H1 (cell line): ENCODE results near the gene CEP170. TPM values are rescaled to one million over a fixed set of nuclear protein-coding genes. Genes with fewer than 3 reads are reported as not detected.

ENCODE experiments used
- CTCF ChIA-PET: fragments of 300-600 bp; sonication (Branson Sonifier 250); formaldehyde crosslinking; loops from one replicate; lab custom pipeline; 2021; ENCODE audit not compliant: partially characterized antibody; lab: Charles Lee
- POLR2A ChIA-PET: fragments of 300-600 bp; sonication (Branson Sonifier 250); formaldehyde crosslinking; loops from one replicate; lab custom pipeline; 2021; ENCODE audit warnings: inconsistent platforms; ENCODE audit not compliant: partially characterized antibody; lab: Charles Lee
- DNase-seq, 2 experiments: peaks; one replicate each; pipeline versions ENCODE4 v3.0.0 to v3.0.0-alpha.2; 2010 to 2022; ENCODE audit warnings: low spot score in 2 of 2, low read depth in 1 of 2, mixed read lengths in 1 of 2
- FAIRE-seq: peaks from 2 replicates; lab custom pipeline; 2011; peaks lifted over from hg19 to GRCh38; lab: Jason Lieb, UNC
- H2AFZ ChIP-seq: 2 replicates; pipeline ENCODE4 v1.8.1; 2012; ENCODE audit warnings: low read length, inconsistent platforms
- H2AK5ac ChIP-seq: 2 replicates; pipeline ENCODE4 v1.6.1; 2013; ENCODE audit warnings: low read depth, low read length
- H2BK120ac ChIP-seq: replicated peaks from 2 replicates; pipeline ENCODE3; 2013; ENCODE audit warnings: low read depth, low read length, inconsistent platforms
- H2BK12ac ChIP-seq: 2 replicates; pipeline ENCODE4 v1.6.1; 2013; ENCODE audit warnings: low read depth, low read length
- H2BK15ac ChIP-seq: 2 replicates; pipeline ENCODE4 v1.6.1; 2013; ENCODE audit warnings: low read length
- H2BK20ac ChIP-seq: 2 replicates; pipeline ENCODE4 v1.6.1; 2013; ENCODE audit warnings: low read length
- H2BK5ac ChIP-seq: 2 replicates; pipeline ENCODE4 v1.6.1; 2013; ENCODE audit warnings: low read depth, low read length
- H3K14ac ChIP-seq: 2 replicates; pipeline ENCODE4 v1.6.1; 2013; ENCODE audit warnings: inconsistent platforms; ENCODE audit not compliant: insufficient read length
- H3K18ac ChIP-seq: 2 replicates; pipeline ENCODE4 v1.6.1; 2013; ENCODE audit warnings: low read length; ENCODE audit errors: extremely low read depth
- H3K23ac ChIP-seq: 2 replicates; pipeline ENCODE4 v1.6.1; 2013; ENCODE audit warnings: inconsistent platforms; ENCODE audit not compliant: insufficient read length
- H3K23me2 ChIP-seq: 2 replicates; pipeline ENCODE4 v1.6.1; 2013; ENCODE audit warnings: low read depth, low read length
- H3K27ac ChIP-seq: 2 replicates; pipeline ENCODE4 v1.6.1; 2011; ENCODE audit warnings: low read depth, low read length, inconsistent platforms
- H3K27me3 ChIP-seq, 4 experiments: replicated peaks in 1 of 4; 1 replicate in 1 of 4; 2 replicates in 3 of 4; pipeline versions ENCODE4 v1.6.1 to v1.8.1; 2011 to 2013; ENCODE audit warnings: low read length in 3 of 4, mild to moderate bottlenecking in 3 of 4, inconsistent platforms in 2 of 4, mixed read lengths in 2 of 4, moderate library complexity in 1 of 4; ENCODE audit not compliant: control insufficient read depth in 3 of 4, insufficient read depth in 3 of 4; ENCODE audit errors: extremely low read depth in 1 of 4
- H3K36me3 ChIP-seq, 4 experiments: 2 replicates each; pipeline versions ENCODE4 v1.6.1 to v1.8.1; 2011 to 2013; ENCODE audit warnings: mild to moderate bottlenecking in 4 of 4, low read length in 3 of 4, moderate library complexity in 2 of 4, control low read depth in 1 of 4, inconsistent platforms in 1 of 4; ENCODE audit not compliant: insufficient read depth in 4 of 4, control insufficient read depth in 2 of 4
- H3K4ac ChIP-seq: replicated peaks from 2 replicates; pipeline ENCODE3; 2013; ENCODE audit warnings: low read length, low read depth, mixed read lengths, inconsistent platforms; ENCODE audit not compliant: insufficient read length
- H3K4me1 ChIP-seq, 4 experiments: replicated peaks in 1 of 4; 1 replicate in 1 of 4; 2 replicates in 3 of 4; pipeline versions ENCODE4 v1.6.1 to v1.8.1; 2011 to 2013; ENCODE audit warnings: low read length in 3 of 4, inconsistent platforms in 2 of 4, mixed read lengths in 1 of 4; ENCODE audit not compliant: insufficient read depth in 4 of 4, control insufficient read depth in 3 of 4
- H3K4me2 ChIP-seq, 2 experiments: 2 replicates each; pipeline versions ENCODE4 v1.6.1 to v1.8.1; 2011 to 2013; ENCODE audit warnings: low read depth in 2 of 2, low read length in 2 of 2, control low read depth in 1 of 2, inconsistent platforms in 1 of 2, mild to moderate bottlenecking in 1 of 2; ENCODE audit not compliant: insufficient read depth in 1 of 2
- H3K4me3 ChIP-seq, 4 experiments: fragments of 200-600, 300-600 bp in 1 of 4; sonication (generic), shearing (Covaris generic), sonication (Bioruptor Twin) in 1 of 4; 2 replicates each; pipeline versions ENCODE4 v1.5.1 to v1.8.1; 2011 to 2016; ENCODE audit warnings: low read length in 4 of 4, low read depth in 3 of 4, control low read depth in 2 of 4, inconsistent platforms in 2 of 4, mild to moderate bottlenecking in 2 of 4, mixed read lengths in 1 of 4, moderate library complexity in 1 of 4; ENCODE audit not compliant: insufficient read depth in 2 of 4; ENCODE audit errors: extremely low read depth in 1 of 4
- H3K56ac ChIP-seq: replicated peaks from 2 replicates; pipeline ENCODE3; 2013; ENCODE audit warnings: low read depth, mild to moderate bottlenecking, mixed read lengths, low read length, inconsistent platforms; ENCODE audit not compliant: insufficient read length
- H3K79me1 ChIP-seq: 2 replicates; pipeline ENCODE4 v1.6.1; 2013; ENCODE audit warnings: low read depth, low read length, control low read depth
- H3K79me2 ChIP-seq, 2 experiments: 2 replicates each; pipeline versions ENCODE4 v1.6.1 to v1.8.1; 2012 to 2013; ENCODE audit warnings: low read length in 2 of 2, mild to moderate bottlenecking in 2 of 2, inconsistent platforms in 1 of 2; ENCODE audit not compliant: insufficient read depth in 2 of 2, control insufficient read depth in 1 of 2
- H3K9ac ChIP-seq, 4 experiments: replicated peaks in 1 of 4; 1 replicate in 1 of 4; 2 replicates in 3 of 4; pipeline versions ENCODE4 v1.6.1 to v1.8.1; 2011 to 2013; ENCODE audit warnings: low read depth in 3 of 4, low read length in 3 of 4, control low read depth in 2 of 4, mild to moderate bottlenecking in 2 of 4, moderate library complexity in 2 of 4, inconsistent platforms in 1 of 4; ENCODE audit errors: extremely low read depth in 1 of 4
- H3K9me3 ChIP-seq, 2 experiments: 2 replicates each; pipeline versions ENCODE4 v1.6.1 to v1.8.1; 2012 to 2013; ENCODE audit warnings: mild to moderate bottlenecking in 2 of 2, moderate library complexity in 2 of 2, control low read depth in 1 of 2, inconsistent platforms in 1 of 2, low read depth in 1 of 2, low read length in 1 of 2, mixed read lengths in 1 of 2; ENCODE audit not compliant: insufficient read depth in 2 of 2
- H4K20me1 ChIP-seq, 2 experiments: replicated peaks in 1 of 2; 2 replicates each; pipeline versions ENCODE3 to v1.8.1; 2011 to 2013; ENCODE audit warnings: inconsistent platforms in 2 of 2, low read length in 2 of 2, mild to moderate bottlenecking in 1 of 2; ENCODE audit not compliant: insufficient read depth in 2 of 2, control insufficient read depth in 1 of 2
- H4K5ac ChIP-seq: 2 replicates; pipeline ENCODE4 v1.6.1; 2013; ENCODE audit warnings: low read length, low read depth, mixed read lengths, inconsistent platforms; ENCODE audit not compliant: insufficient read length
- H4K8ac ChIP-seq: 2 replicates; pipeline ENCODE4 v1.8.0; 2013; ENCODE audit warnings: mild to moderate bottlenecking, moderate library complexity, low read length, inconsistent platforms; ENCODE audit not compliant: insufficient read depth; ENCODE audit errors: extremely low read depth
- H4K91ac ChIP-seq: replicated peaks from 2 replicates; pipeline ENCODE3; 2013; ENCODE audit warnings: low read length, mixed read lengths, inconsistent platforms; ENCODE audit not compliant: insufficient read length
- BCL11A ChIP-seq, 2 experiments: IDR thresholded peaks; one replicate each; pipeline ENCODE4 v1.6.1; 2011; ENCODE audit warnings: low read depth in 2 of 2, low read length in 2 of 2, mild to moderate bottlenecking in 2 of 2
- CHD1 ChIP-seq: IDR thresholded peaks from 2 replicates; pipeline ENCODE4 v1.6.1; 2012; ENCODE audit warnings: low read depth, low read length, improper control_type of control experiment
- CHD2 ChIP-seq: IDR thresholded peaks from 2 replicates; pipeline ENCODE4 v1.6.1; 2012; ENCODE audit warnings: low read length, improper control_type of control experiment
- CREB1 ChIP-seq: IDR thresholded peaks from 2 replicates; pipeline ENCODE4 v1.6.1; 2012; ENCODE audit warnings: inconsistent platforms
- E2F6 ChIP-seq: IDR thresholded peaks from 2 replicates; pipeline ENCODE4 v1.6.1; 2012; ENCODE audit warnings: inconsistent platforms
- HDAC2 ChIP-seq, 2 experiments: fragments of 300-600 bp in 1 of 2; sonication (generic) in 1 of 2; IDR thresholded peaks; 2 replicates each; pipeline ENCODE4 v1.6.1; 2011 to 2012; ENCODE audit warnings: low read depth in 2 of 2, low read length in 2 of 2, mild to moderate bottlenecking in 2 of 2, moderate library complexity in 2 of 2, borderline replicate concordance in 1 of 2, inconsistent platforms in 1 of 2
- KDM4A ChIP-seq: IDR thresholded peaks from one replicate; pipeline ENCODE4 v1.7.1; 2012; ENCODE audit warnings: low read depth, mild to moderate bottlenecking, moderate library complexity, low read length, inconsistent platforms; ENCODE audit not compliant: severe bottlenecking
- MAX ChIP-seq: IDR thresholded peaks from 2 replicates; pipeline ENCODE4 v1.6.1; 2012; ENCODE audit warnings: inconsistent platforms
- POU5F1 ChIP-seq: IDR thresholded peaks from 2 replicates; pipeline ENCODE4 v1.6.1; 2011; ENCODE audit warnings: low read depth, mild to moderate bottlenecking, low read length, moderate library complexity
- RBBP5 ChIP-seq: IDR thresholded peaks from 2 replicates; pipeline ENCODE4 v1.7.1; 2012; ENCODE audit warnings: low read depth, mild to moderate bottlenecking, inconsistent platforms, low read length, moderate library complexity, borderline replicate concordance
- SIN3A ChIP-seq, 2 experiments: IDR thresholded peaks in 1 of 2; conservative IDR thresholded peaks in 1 of 2; 2 replicates each; pipeline ENCODE4 v1.6.1; 2011 to 2012; ENCODE audit warnings: low read length in 2 of 2, improper control_type of control experiment in 1 of 2, low read depth in 1 of 2, mild to moderate bottlenecking in 1 of 2
- SP4 ChIP-seq: IDR thresholded peaks from 2 replicates; pipeline ENCODE4 v1.6.1; 2012; ENCODE audit warnings: low read length, inconsistent platforms
- TEAD4 ChIP-seq: IDR thresholded peaks from 2 replicates; pipeline ENCODE4 v1.6.1; 2012; ENCODE audit warnings: low read depth, low read length, inconsistent platforms, mixed read lengths
- YY1 ChIP-seq: IDR thresholded peaks from 2 replicates; pipeline ENCODE4 v1.6.1; 2011; ENCODE audit warnings: low read depth, mild to moderate bottlenecking, low read length
- ZNF274 ChIP-seq: IDR thresholded peaks from 2 replicates; pipeline ENCODE4 v1.7.0; 2012; ENCODE audit warnings: low read length, borderline replicate concordance; ENCODE audit errors: extremely low read depth
- WGBS, 2 experiments: shearing (Covaris generic) in 1 of 2; methylation state at CpG; one replicate each; pipeline versions ENCODE4 v1.1.6 to v1.1.7; 2013 to 2015; ENCODE audit warnings: low lambda C conversion rate in 2 of 2, mixed read lengths in 2 of 2, inconsistent platforms in 1 of 2, low coverage in 1 of 2, missing lambda C conversion rate in 1 of 2; ENCODE audit not compliant: insufficient replicate concordance in 2 of 2, insufficient coverage in 1 of 2, insufficient read length in 1 of 2; ENCODE audit errors: extremely low coverage in 1 of 2, missing lambda C conversion rate in 1 of 2; 5-methylcytosine and 5-hydroxymethylcytosine counted together
- polyA plus RNA-seq, 7 experiments: library from polyadenylated mRNA; depleted of rRNA in 3 of 7; stranded (reverse) in 5 of 7; unstranded in 2 of 7; fragments of >200 nt in 5 of 7; fragments of 200-250 nt in 2 of 7; gene quantifications; 1 replicate in 5 of 7; 2 replicates in 1 of 7; 4 replicates in 1 of 7; pipeline versions ENCODE4 v1.2.1 to v1.2.3, GENCODE V29; 2011 to 2013; ENCODE audit warnings: missing spikeins in 2 of 7, mixed read lengths in 2 of 7
- total RNA-seq: library from RNA; stranded (reverse); fragmentation: NEBNext Ultra II Directional; extraction: Animal tissue kit (Norgen Biotek cat#: 25700); gene quantifications from 2 replicates; pipeline ENCODE4 v1.2.1, GENCODE V29; 2021

CEP170 gene
- total and polyA plus RNA-seq, 2 of the 8 experiments (the other 6 are each of a cell fraction or from before 2014, with no cell fraction given): 33.1 to 97.2 TPM

GRCh38 chr1:243269461-243269801 is 14.3 kb upstream of the CEP170 start:
- H3K36me3 ChIP-seq: no peaks in the 10 kb centered on the region
- no peak overlapping the region for H2AK5ac ChIP-seq
- no peak overlapping the region for H3K4me2 ChIP-seq
- WGBS, 2 experiments: 82% methylated on average over 4 of the region's 4 CpGs; no CpG with 5 or more reads in 1 of the 2 experiments
- no peak overlapping the region for H2BK5ac ChIP-seq
- ChIA-PET CTCF (interaction anchor here (0.7 kb wide), 1 partner anchor 26 kb away, joined by 3 read pairs; no protein-coding TSS in a partner anchor), POLR2A (no interaction called here)
- DNase-seq (no peak), FAIRE-seq (no peak)
- no peak overlapping the region for H3K23ac ChIP-seq
- no peaks in the 10 kb centered on the region for H3K79me1 ChIP-seq
- no peak overlapping the region for H2AFZ ChIP-seq
- no peak overlapping the region for H2BK20ac ChIP-seq
- no peak overlapping the region for H3K18ac ChIP-seq
- H3K4me3 ChIP-seq: no peak overlapping the region
- no peak overlapping the region for H3K4ac ChIP-seq
- H2BK12ac ChIP-seq: no peak overlapping the region
- no peak overlapping the region for H2BK120ac ChIP-seq
- no peaks in the 10 kb centered on the region for H3K27me3 ChIP-seq
- H4K5ac ChIP-seq: no peak overlapping the region
- H2BK15ac ChIP-seq: no peak overlapping the region
- peaks cover 0 to 10% (median 3%) of the 10 kb centered on the region in 4 experiments; a peak in 3 of 7 replicates for H3K4me1 ChIP-seq
- no peaks in the 10 kb centered on the region for H3K79me2 ChIP-seq
- no peak overlapping the region for H3K9ac ChIP-seq
- no peak overlapping the region for H3K14ac ChIP-seq
- no peak overlapping the region for H3K27ac ChIP-seq
- H3K23me2 ChIP-seq: no peaks in the 10 kb centered on the region
- no peaks in the 10 kb centered on the region for H3K9me3 ChIP-seq
- no peak overlapping the region for H4K8ac ChIP-seq
- no peak overlapping the region for H4K91ac ChIP-seq
- no peak overlapping the region for H3K56ac ChIP-seq
- H4K20me1 ChIP-seq: no peaks in the 10 kb centered on the region
- no peak for TF ChIP-seq CHD1
- TF ChIP-seq CHD2: no peak
- no peak for TF ChIP-seq BCL11A (IDR thresholded peaks at IDR 0.05; ENCODE audit: low read depth in 2 of 2, low read length in 2 of 2)
- no peak for TF ChIP-seq MAX
- TF ChIP-seq TEAD4: no peak
- TF ChIP-seq E2F6: no peak
- no peak for TF ChIP-seq CREB1
- no peak for TF ChIP-seq YY1
- no peak for TF ChIP-seq SP4
- no peak for TF ChIP-seq RBBP5
- TF ChIP-seq POU5F1: no peak
- no peak for TF ChIP-seq HDAC2 (IDR thresholded peaks at IDR 0.05; ENCODE audit: borderline replicate concordance in 1 of 2, low read depth in 2 of 2, low read length in 2 of 2)
- no peak for TF ChIP-seq ZNF274
- no peak for TF ChIP-seq SIN3A (conservative IDR thresholded peaks at IDR 0.05 in 1 of 2, IDR thresholded peaks at IDR 0.05 in 1 of 2; ENCODE audit: low read depth in 1 of 2, low read length in 2 of 2)
- TF ChIP-seq KDM4A: no peak
